HEK293 (cell line): ENCODE results near the gene OPA1.

Experiments
- AEBP2 ChIP-seq: fragments of 450-650 bp; formaldehyde crosslinking; IDR thresholded peaks from 2 replicates; pipeline ENCODE4 v1.5.1; 2016; ENCODE audit warnings: missing biosample characterization, missing genetic modification characterization, borderline replicate concordance
- BCL6B ChIP-seq: fragments of 450-650 bp; formaldehyde crosslinking; IDR thresholded peaks from 2 replicates; pipeline ENCODE4 v1.5.1; 2017; ENCODE audit warnings: missing biosample characterization, missing genetic modification characterization
- HOXD13 ChIP-seq: sonication (generic); formaldehyde crosslinking; IDR thresholded peaks from 2 replicates; pipeline ENCODE4 v1.8.0; 2022; ENCODE audit warnings: missing genetic modification reagents, borderline replicate concordance
- KLF16 ChIP-seq: fragments of 450-650 bp; formaldehyde crosslinking; IDR thresholded peaks from 2 replicates; pipeline ENCODE4 v1.5.1; 2017; ENCODE audit warnings: missing biosample characterization, missing genetic modification characterization
- MZF1 ChIP-seq: fragments of 450-650 bp; formaldehyde crosslinking; IDR thresholded peaks from 2 replicates; pipeline ENCODE4 v1.5.1; 2017; ENCODE audit warnings: missing biosample characterization, missing genetic modification characterization, borderline replicate concordance
- RBAK ChIP-seq: fragments of 450-650 bp; formaldehyde crosslinking; IDR thresholded peaks from 2 replicates; pipeline ENCODE4 v1.5.1; 2016; ENCODE audit warnings: missing biosample characterization, missing genetic modification characterization
- TCF7L2 ChIP-seq: IDR thresholded peaks from 2 replicates; pipeline ENCODE4 v1.6.1; 2011; ENCODE audit warnings: low read depth, mild to moderate bottlenecking, inconsistent platforms, low read length, moderate library complexity, borderline replicate concordance
- YY2 ChIP-seq: fragments of 450-650 bp; formaldehyde crosslinking; IDR thresholded peaks from 2 replicates; pipeline ENCODE4 v1.5.1; 2016; ENCODE audit warnings: missing biosample characterization, missing genetic modification characterization
- ZBTB1 ChIP-seq: fragments of 450-650 bp; formaldehyde crosslinking; IDR thresholded peaks from 2 replicates; pipeline ENCODE4 v1.5.1; 2016; ENCODE audit warnings: missing biosample characterization, missing genetic modification characterization
- ZBTB8A ChIP-seq: fragments of 450-650 bp; formaldehyde crosslinking; IDR thresholded peaks from 2 replicates; pipeline ENCODE4 v1.5.1; 2016; ENCODE audit warnings: missing biosample characterization, missing genetic modification characterization
- ZFP41 ChIP-seq: fragments of 450-650 bp; formaldehyde crosslinking; IDR thresholded peaks from 2 replicates; pipeline ENCODE4 v1.5.1; 2016; ENCODE audit warnings: missing biosample characterization, missing genetic modification characterization, borderline replicate concordance
- ZNF10 ChIP-seq: fragments of 450-650 bp; formaldehyde crosslinking; IDR thresholded peaks from 2 replicates; pipeline ENCODE4 v1.5.1; 2017; ENCODE audit warnings: missing biosample characterization, missing genetic modification characterization
- ZNF112 ChIP-seq: fragments of 450-650 bp; formaldehyde crosslinking; IDR thresholded peaks from 2 replicates; pipeline ENCODE4 v1.5.0; 2017; ENCODE audit warnings: missing biosample characterization, missing genetic modification characterization
- ZNF148 ChIP-seq: fragments of 450-650 bp; formaldehyde crosslinking; IDR thresholded peaks from 2 replicates; pipeline ENCODE4 v1.5.0; 2017; ENCODE audit warnings: missing biosample characterization, missing genetic modification characterization, borderline replicate concordance
- ZNF157 ChIP-seq: fragments of 450-650 bp; formaldehyde crosslinking; IDR thresholded peaks from 2 replicates; pipeline ENCODE4 v1.5.1; 2016; ENCODE audit warnings: missing biosample characterization, missing genetic modification characterization
- ZNF16 ChIP-seq: fragments of 450-650 bp; formaldehyde crosslinking; IDR thresholded peaks from 2 replicates; pipeline ENCODE4 v1.5.1; 2016; ENCODE audit warnings: low read depth, missing biosample characterization, missing genetic modification characterization
- ZNF175 ChIP-seq: fragments of 450-650 bp; formaldehyde crosslinking; IDR thresholded peaks from 2 replicates; pipeline ENCODE4 v1.5.1; 2016; ENCODE audit warnings: missing biosample characterization, missing genetic modification characterization
- ZNF184 ChIP-seq: fragments of 450-650 bp; IDR thresholded peaks from 2 replicates; pipeline ENCODE4 v1.5.1; 2018; ENCODE audit warnings: missing biosample characterization, mild to moderate bottlenecking, missing genetic modification characterization
- ZNF2 ChIP-seq: fragments of 450-650 bp; formaldehyde crosslinking; IDR thresholded peaks from 2 replicates; pipeline ENCODE4 v1.5.1; 2016; ENCODE audit warnings: missing biosample characterization, missing genetic modification characterization
- ZNF221 ChIP-seq: fragments of 450-650 bp; formaldehyde crosslinking; IDR thresholded peaks from 2 replicates; pipeline ENCODE4 v1.5.1; 2017; ENCODE audit warnings: missing biosample characterization, missing genetic modification characterization, borderline replicate concordance
- ZNF239 ChIP-seq: fragments of 450-650 bp; formaldehyde crosslinking; IDR thresholded peaks from 2 replicates; pipeline ENCODE4 v1.5.1; 2016; ENCODE audit warnings: missing biosample characterization, missing genetic modification characterization
- ZNF354C ChIP-seq: fragments of 450-650 bp; formaldehyde crosslinking; IDR thresholded peaks from 2 replicates; pipeline ENCODE4 v1.5.1; 2016; ENCODE audit warnings: missing biosample characterization, missing genetic modification characterization, low read depth, borderline replicate concordance
- ZNF433 ChIP-seq: fragments of 450-650 bp; formaldehyde crosslinking; IDR thresholded peaks from 2 replicates; pipeline ENCODE4 v1.5.1; 2016; ENCODE audit warnings: missing biosample characterization, missing genetic modification characterization, low read depth
- ZNF48 ChIP-seq: fragments of 450-650 bp; formaldehyde crosslinking; IDR thresholded peaks from 2 replicates; pipeline ENCODE4 v1.5.1; 2016; ENCODE audit warnings: missing biosample characterization, missing genetic modification characterization
- ZNF514 ChIP-seq: fragments of 450-650 bp; formaldehyde crosslinking; IDR thresholded peaks from 2 replicates; pipeline ENCODE4 v1.5.1; 2016; ENCODE audit warnings: missing biosample characterization, missing genetic modification characterization
- ZNF521 ChIP-seq: fragments of 450-650 bp; formaldehyde crosslinking; IDR thresholded peaks from 2 replicates; pipeline ENCODE4 v1.5.1; 2017; ENCODE audit warnings: missing biosample characterization, mild to moderate bottlenecking, missing genetic modification characterization
- ZNF544 ChIP-seq: fragments of 450-650 bp; formaldehyde crosslinking; IDR thresholded peaks from 2 replicates; pipeline ENCODE4 v1.5.0; 2017; ENCODE audit warnings: missing biosample characterization, missing genetic modification characterization
- ZNF548 ChIP-seq: fragments of 450-650 bp; formaldehyde crosslinking; IDR thresholded peaks from 2 replicates; pipeline ENCODE4 v1.5.1; 2016; ENCODE audit warnings: missing biosample characterization, missing genetic modification characterization
- ZNF555 ChIP-seq: fragments of 450-650 bp; formaldehyde crosslinking; conservative IDR thresholded peaks from 2 replicates; pipeline ENCODE4 v1.5.1; 2017; ENCODE audit warnings: missing biosample characterization, mild to moderate bottlenecking, missing genetic modification characterization, inconsistent platforms
- ZNF585B ChIP-seq: fragments of 450-650 bp; formaldehyde crosslinking; IDR thresholded peaks from 2 replicates; pipeline ENCODE4 v1.5.1; 2016; ENCODE audit warnings: missing biosample characterization, missing genetic modification characterization
- ZNF596 ChIP-seq: fragments of 450-650 bp; IDR thresholded peaks from 2 replicates; pipeline ENCODE4 v1.5.0; 2018; ENCODE audit warnings: missing biosample characterization, mild to moderate bottlenecking, missing genetic modification characterization, moderate library complexity
- ZNF623 ChIP-seq: fragments of 450-650 bp; formaldehyde crosslinking; IDR thresholded peaks from 2 replicates; pipeline ENCODE4 v1.5.1; 2016; ENCODE audit warnings: missing biosample characterization, missing genetic modification characterization
- ZNF624 ChIP-seq: fragments of 450-650 bp; formaldehyde crosslinking; IDR thresholded peaks from 2 replicates; pipeline ENCODE4 v1.5.1; 2017; ENCODE audit warnings: missing biosample characterization, missing genetic modification characterization
- ZNF629 ChIP-seq: fragments of 450-650 bp; formaldehyde crosslinking; IDR thresholded peaks from 2 replicates; pipeline ENCODE4 v1.5.1; 2017; ENCODE audit warnings: missing biosample characterization, missing genetic modification characterization
- ZNF791 ChIP-seq: fragments of 450-650 bp; formaldehyde crosslinking; IDR thresholded peaks from 2 replicates; pipeline ENCODE4 v1.5.1; 2016; ENCODE audit warnings: missing biosample characterization, missing genetic modification characterization
- ZSCAN30 ChIP-seq: fragments of 450-650 bp; IDR thresholded peaks from 2 replicates; pipeline ENCODE4 v1.5.1; 2018; ENCODE audit warnings: missing biosample characterization, mild to moderate bottlenecking, missing genetic modification characterization, moderate library complexity
- TF ChIP-seq, protein P1 (sequence below): fragments of 450-650 bp; formaldehyde crosslinking; IDR thresholded peaks from 2 replicates; pipeline ENCODE4 v1.5.1; 2016; ENCODE audit warnings: missing biosample characterization, missing genetic modification characterization

The OPA1 gene

GRCh38 chr3:193590088-193590856 lies 2.7 kb upstream of the OPA1 start (continued):
- TF ChIP-seq ZNF585B (tag by site-specific recombination) = no peak
- no peak for TF ChIP-seq ZNF175 (tag by site-specific recombination)
- TF ChIP-seq ZNF544 (tag by site-specific recombination) = no peak
- no peak for TF ChIP-seq TCF7L2
- TF ChIP-seq ZNF112 (tag by site-specific recombination) = no peak
- no peak for TF ChIP-seq ZNF624
- TF ChIP-seq HOXD13 (CRISPR knock-in tag) = no peak
- no peak for TF ChIP-seq ZSCAN30
- TF ChIP-seq ZNF354C (tag by site-specific recombination) = no peak
- TF ChIP-seq ZNF521 (tag by site-specific recombination) = no peak
- TF ChIP-seq ZNF548 (tag by site-specific recombination) = no peak
- TF ChIP-seq ZNF2 (tag by site-specific recombination) = no peak
- no peak for TF ChIP-seq ZBTB1
- TF ChIP-seq ZNF514 (tag by site-specific recombination) = no peak
- TF ChIP-seq KLF16 (tag by site-specific recombination) = no peak
- no peak for TF ChIP-seq ZNF148 (tag by site-specific recombination)
- TF ChIP-seq ZNF623 (tag by site-specific recombination) = no peak
- TF ChIP-seq ZNF48 = no peak
- TF ChIP-seq ZFP41 = no peak
- TF ChIP-seq ZNF239 (tag by site-specific recombination) = no peak
- no peak for TF ChIP-seq ZNF157 (tag by site-specific recombination)
- no peak for TF ChIP-seq RBAK
- no peak for TF ChIP-seq ZNF16 (tag by site-specific recombination)
- no peak for TF ChIP-seq ZNF791
- TF ChIP-seq ZNF10 (tag by site-specific recombination) = no peak
- TF ChIP-seq MZF1 = no peak
- no peak for TF ChIP-seq ZNF433 (tag by site-specific recombination)
- TF ChIP-seq BCL6B (tag by site-specific recombination) = no peak
- no peak for TF ChIP-seq AEBP2 (tag by site-specific recombination)
- TF ChIP-seq, protein P1, sequence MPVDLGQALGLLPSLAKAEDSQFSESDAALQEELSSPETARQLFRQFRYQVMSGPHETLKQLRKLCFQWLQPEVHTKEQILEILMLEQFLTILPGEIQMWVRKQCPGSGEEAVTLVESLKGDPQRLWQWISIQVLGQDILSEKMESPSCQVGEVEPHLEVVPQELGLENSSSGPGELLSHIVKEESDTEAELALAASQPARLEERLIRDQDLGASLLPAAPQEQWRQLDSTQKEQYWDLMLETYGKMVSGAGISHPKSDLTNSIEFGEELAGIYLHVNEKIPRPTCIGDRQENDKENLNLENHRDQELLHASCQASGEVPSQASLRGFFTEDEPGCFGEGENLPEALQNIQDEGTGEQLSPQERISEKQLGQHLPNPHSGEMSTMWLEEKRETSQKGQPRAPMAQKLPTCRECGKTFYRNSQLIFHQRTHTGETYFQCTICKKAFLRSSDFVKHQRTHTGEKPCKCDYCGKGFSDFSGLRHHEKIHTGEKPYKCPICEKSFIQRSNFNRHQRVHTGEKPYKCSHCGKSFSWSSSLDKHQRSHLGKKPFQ (tag by site-specific recombination) = no peak
- no peak for TF ChIP-seq ZNF596
- TF ChIP-seq ZNF184 (tag by site-specific recombination) = no peak
- no peak for TF ChIP-seq YY2
- TF ChIP-seq ZNF629 (tag by site-specific recombination) = peak; percentile 79
- no peak for TF ChIP-seq ZNF555 (tag by site-specific recombination)
- no peak for TF ChIP-seq ZBTB8A (tag by site-specific recombination)
- no peak for TF ChIP-seq ZNF221 (tag by site-specific recombination)
